ENCODE data around the gene OSCP1.

Gene OSCP1

GRCh38 chr1:36471830-36472641 lies 21.8 kb upstream of the OSCP1 start:
- DNase-seq = no peak

- DNase-seq = no peak
Measured at GRCh38 chr1:36469163-36469562, 18.9 kb upstream of the OSCP1 start.

GRCh38 chr1:36467700-36468455 lies 17.6 kb upstream of the OSCP1 start:
- no peak for DNase-seq

- no peak for DNase-seq
Measured at GRCh38 chr1:36467027-36467410, 16.8 kb upstream of the OSCP1 start.

- no peak for DNase-seq
Measured at GRCh38 chr1:36466370-36467026, 16.2 kb upstream of the OSCP1 start.

GRCh38 chr1:36465731-36466369 lies 15.6 kb upstream of the OSCP1 start:
- DNase-seq = no peak

GRCh38 chr1:36464605-36465393 lies 14.5 kb upstream of the OSCP1 start:
- peak; percentile 85 for DNase-seq

- DNase-seq = peak; percentile 94
Measured at GRCh38 chr1:36463803-36464604, 13.8 kb upstream of the OSCP1 start, which contains the start of gene MRPS15. MRPS15 (minus strand) TSS chr1:36464384; CDS start chr1:36464275, 109 bp downstream.

- DNase-seq = no peak
Measured at GRCh38 chr1:36463463-36463802, 13.2 kb upstream of the OSCP1 start.

- no peak for DNase-seq
Measured at GRCh38 chr1:36458910-36459309, 8.7 kb upstream of the OSCP1 start.

GRCh38 chr1:36457691-36458090 lies 7.4 kb upstream of the OSCP1 start:
- peak; percentile 46 for DNase-seq

GRCh38 chr1:36456391-36456928 lies 6.2 kb upstream of the OSCP1 start:
- DNase-seq = no peak

GRCh38 chr1:36455386-36455785 lies 5.1 kb upstream of the OSCP1 start:
- no peak for DNase-seq

- DNase-seq = no peak
Measured at GRCh38 chr1:36453600-36454388, 3.5 kb upstream of the OSCP1 start.

- DNase-seq = no peak
Measured at GRCh38 chr1:36453051-36453450, 2.8 kb upstream of the OSCP1 start.

- no peak for DNase-seq
Measured at GRCh38 chr1:36450919-36451305, 661 bp upstream of the OSCP1 start.

GRCh38 chr1:36448530-36449056 lies 1.7 kb downstream of the OSCP1 start:
- DNase-seq = no peak

- DNase-seq = no peak
Measured at GRCh38 chr1:36447450-36447849, 2.8 kb downstream of the OSCP1 start.

GRCh38 chr1:36446746-36447145 lies 3.5 kb downstream of the OSCP1 start:
- DNase-seq = no peak

GRCh38 chr1:36446271-36446670 lies 4.0 kb downstream of the OSCP1 start:
- no peak for DNase-seq

Data from DMS79 treated with DMSO at 0.1 percent for 48 hours (cell line).